CD4-positive, alpha-beta memory T cell (primary cell): Measurements from ENCODE around the gene RCAN1. TPM values are rescaled to one million over a fixed set of nuclear protein-coding genes. Genes with fewer than 3 reads are reported as not detected.
"Not testable (repeated sequence)": the region's sequence is repeated elsewhere in the genome, so short reads cannot be mapped to it uniquely, and the experiment has no call there.

Source experiments
- CTCF ChIA-PET: fragments of 350-600 bp; sonication (Branson Sonifier 250); formaldehyde crosslinking; loops from one replicate; lab custom pipeline; 2021; ENCODE audit warnings: inconsistent platforms; ENCODE audit not compliant: partially characterized antibody; lab: Charles Lee
- POLR2A ChIA-PET: fragments of 350-600 bp; sonication (Branson Sonifier 250); formaldehyde crosslinking; loops from one replicate; lab custom pipeline; 2021; ENCODE audit not compliant: partially characterized antibody; lab: Charles Lee
- DNase-seq, 5 donors: peaks; one replicate each; pipeline versions ENCODE4 v3.0.0 to v3.0.0-alpha.2; 2020 to 2022; ENCODE audit warnings: mixed read lengths in 1 of 5
- H3K27ac ChIP-seq: one replicate; pipeline ENCODE4 v1.7.0; 2013; ENCODE audit warnings: low read depth, low read length
- H3K27me3 ChIP-seq: 2 replicates; pipeline ENCODE4 v1.7.0; 2013; ENCODE audit warnings: mild to moderate bottlenecking, low read length, moderate library complexity; ENCODE audit not compliant: insufficient read depth
- H3K36me3 ChIP-seq: 2 replicates; pipeline ENCODE4 v1.7.0; 2013; ENCODE audit warnings: mild to moderate bottlenecking, low read length, moderate library complexity; ENCODE audit not compliant: insufficient read depth
- H3K4me1 ChIP-seq: 2 replicates; pipeline ENCODE4 v1.7.0; 2013; ENCODE audit warnings: mild to moderate bottlenecking, low read length, moderate library complexity; ENCODE audit not compliant: insufficient read depth
- H3K4me3 ChIP-seq, 2 donors: one replicate each; pipeline ENCODE4 v1.7.0; 2013; ENCODE audit warnings: low read length in 2 of 2, mild to moderate bottlenecking in 1 of 2
- H3K9me3 ChIP-seq, 2 donors: one replicate each; pipeline ENCODE4 v1.7.0; 2013; ENCODE audit warnings: low read length in 2 of 2, control low read depth in 1 of 2; ENCODE audit not compliant: control insufficient read depth in 1 of 2
- H3K27ac Mint-ChIP-seq, 7 donors: one replicate each; pipeline ENCODE4 v1.8.0; 2020 to 2021; ENCODE audit warnings: mixed read lengths in 7 of 7, mild to moderate bottlenecking in 6 of 7, inconsistent platforms in 3 of 7, moderate library complexity in 3 of 7
- H3K27me3 Mint-ChIP-seq, 2 donors: one replicate each; pipeline ENCODE4 v1.8.0; 2020 to 2021; ENCODE audit warnings: mixed read lengths in 2 of 2
- H3K36me3 Mint-ChIP-seq, 2 donors: one replicate each; pipeline ENCODE4 v1.8.0; 2020 to 2021; ENCODE audit warnings: mixed read lengths in 2 of 2, inconsistent platforms in 1 of 2, mild to moderate bottlenecking in 1 of 2
- H3K4me1 Mint-ChIP-seq, 4 donors: one replicate each; pipeline ENCODE4 v1.8.0; 2020 to 2021; ENCODE audit warnings: mixed read lengths in 4 of 4, mild to moderate bottlenecking in 1 of 4
- H3K4me3 Mint-ChIP-seq, 8 donors: one replicate each; pipeline ENCODE4 v1.8.0; 2020 to 2021; ENCODE audit warnings: mixed read lengths in 8 of 8, mild to moderate bottlenecking in 7 of 8, moderate library complexity in 6 of 8, inconsistent platforms in 3 of 8
- H3K9me3 Mint-ChIP-seq, 8 donors: one replicate each; pipeline ENCODE4 v1.8.0; 2020 to 2021; ENCODE audit warnings: mixed read lengths in 8 of 8, mild to moderate bottlenecking in 5 of 8, inconsistent platforms in 3 of 8, moderate library complexity in 1 of 8
- intact Hi-C: fragments of 100-400 bp; cut with micrococcal nuclease; formaldehyde crosslinking; loops from one replicate; pipeline ENCODE4 v1.15.1; 2023
- polyA plus RNA-seq, 2 donors: library from polyadenylated mRNA; unstranded; fragments of 300-500 nt; fragmentation: Illumina TruSeq; gene quantifications; one replicate each; pipeline ENCODE4 v1.2.3, GENCODE V29; 2021
- total RNA-seq, 2 experiments: library from RNA; stranded (reverse); gene quantifications; one replicate each; pipeline ENCODE4 v1.2.3, GENCODE V29; 2021

Gene RCAN1
- total and polyA plus RNA-seq, 4 experiments from 2014 or later: 4.7 to 15.0 (median 9.2) TPM

- H3K27me3 ChIP-seq: no peaks in the 10 kb centered on the region
- POLR2A ChIA-PET: no interaction called here
Observed at GRCh38 chr21:34560021-34560420, 54.9 kb downstream of the RCAN1 start.

GRCh38 chr21:34559089-34559631 lies 55.8 kb downstream of the RCAN1 start:
- Histone ChIP-seq H3K4me1 (no peaks in the 10 kb centered on the region), H3K27me3 (no peaks in the 10 kb centered on the region), H3K36me3 (no peaks in the 10 kb centered on the region), H3K27ac (no peak overlapping the region), H3K9me3 (no peaks in the 10 kb centered on the region), H3K4me3 (no peak overlapping the region)
- intact Hi-C loops: no loop called here
- peaks cover 0 to 4% (median 0%) of the 10 kb centered on the region in 4 donors for H3K4me1 Mint-ChIP-seq
- H3K4me3 Mint-ChIP-seq: no peak overlapping the region
- peaks cover 3 to 27% of the 10 kb centered on the region in 2 donors for H3K36me3 Mint-ChIP-seq
- ChIA-PET POLR2A (no interaction called here), CTCF (interaction anchor here (1.2 kb wide), 1 partner anchor 1684 kb away, joined by 4 read pairs; no protein-coding TSS in a partner anchor)
- peaks cover 2 to 11% (median 6%) of the 10 kb centered on the region in 8 donors for H3K9me3 Mint-ChIP-seq
- H3K27ac Mint-ChIP-seq: no peak overlapping the region
- no peaks in the 10 kb centered on the region for H3K27me3 Mint-ChIP-seq
- no peak for DNase-seq

More at GRCh38 chr21:34560021-34560420, 54.9 kb downstream of the RCAN1 start:
- Mint-ChIP-seq H3K36me3 (peaks cover 0 to 21% of the 10 kb centered on the region in 2 donors), H3K4me1 (no peaks in the 10 kb centered on the region), H3K4me3 (no peak overlapping the region), H3K27me3 (no peaks in the 10 kb centered on the region), H3K27ac (no peak overlapping the region), H3K9me3 (peaks cover 0 to 4% (median 2%) of the 10 kb centered on the region in 8 donors)
- no peak overlapping the region for H3K27ac ChIP-seq
- no peak overlapping the region for H3K4me3 ChIP-seq
- CTCF ChIA-PET: no interaction called here
- H3K9me3 ChIP-seq: no peaks in the 10 kb centered on the region
- H3K36me3 ChIP-seq: no peaks in the 10 kb centered on the region
- H3K4me1 ChIP-seq: no peaks in the 10 kb centered on the region
- intact Hi-C loops: no loop called here
- no peak for DNase-seq

- H3K4me1 ChIP-seq: no peaks in the 10 kb centered on the region
- Mint-ChIP-seq H3K4me1 (peaks cover 0 to 4% (median 0%) of the 10 kb centered on the region in 4 donors), H3K4me3 (no peak overlapping the region), H3K27me3 (no peaks in the 10 kb centered on the region), H3K27ac (no peak overlapping the region), H3K36me3 (peaks cover 3 to 23% of the 10 kb centered on the region in 2 donors), H3K9me3 (peaks cover 2 to 12% (median 6%) of the 10 kb centered on the region in 8 donors)
- no peak for DNase-seq
- no peaks in the 10 kb centered on the region for H3K27me3 ChIP-seq
- CTCF ChIA-PET: interaction anchor here (1.2 kb wide), 1 partner anchor 1685 kb away, joined by 4 read pairs; no protein-coding TSS in a partner anchor
- intact Hi-C loops: no loop called here
- H3K27ac ChIP-seq: no peak overlapping the region
- H3K9me3 ChIP-seq: no peaks in the 10 kb centered on the region
- no peaks in the 10 kb centered on the region for H3K36me3 ChIP-seq
- POLR2A ChIA-PET: no interaction called here
- H3K4me3 ChIP-seq: no peak overlapping the region
Observed at GRCh38 chr21:34558166-34558565, 56.7 kb downstream of the RCAN1 start.

GRCh38 chr21:34557261-34557660 lies 57.7 kb downstream of the RCAN1 start:
- Mint-ChIP-seq H3K4me3 (no peak overlapping the region), H3K9me3 (peaks cover 2 to 13% (median 6%) of the 10 kb centered on the region in 8 donors), H3K4me1 (peaks cover 0 to 4% (median 0%) of the 10 kb centered on the region in 4 donors), H3K27me3 (no peaks in the 10 kb centered on the region), H3K36me3 (peaks cover 3 to 23% of the 10 kb centered on the region in 2 donors), H3K27ac (no peak overlapping the region)
- no peak for DNase-seq
- ChIA-PET CTCF (no interaction called here), POLR2A (no interaction called here)
- Histone ChIP-seq H3K9me3 (no peaks in the 10 kb centered on the region), H3K27me3 (no peaks in the 10 kb centered on the region), H3K27ac (no peak overlapping the region), H3K4me3 (no peak overlapping the region), H3K4me1 (no peaks in the 10 kb centered on the region), H3K36me3 (no peaks in the 10 kb centered on the region)
- intact Hi-C loops: no loop called here

- H3K36me3 Mint-ChIP-seq: peaks cover 3 to 28% of the 10 kb centered on the region in 2 donors
- H3K27ac Mint-ChIP-seq, H3K4me3 Mint-ChIP-seq, H3K27me3 Mint-ChIP-seq, H3K4me3 ChIP-seq, intact Hi-C loops, H3K4me1 Mint-ChIP-seq, DNase-seq, H3K4me1 ChIP-seq, H3K36me3 ChIP-seq, H3K27me3 ChIP-seq, POLR2A ChIA-PET, H3K9me3 ChIP-seq, CTCF ChIA-PET, H3K27ac ChIP-seq: not testable (repeated sequence)
- peaks cover 2 to 13% (median 6%) of the 10 kb centered on the region in 8 donors for H3K9me3 Mint-ChIP-seq
Observed at GRCh38 chr21:34554670-34555069, 60.2 kb downstream of the RCAN1 start.

GRCh38 chr21:34554227-34554626 lies 60.7 kb downstream of the RCAN1 start:
- intact Hi-C loops: no loop called here
- Histone ChIP-seq H3K36me3 (no peaks in the 10 kb centered on the region), H3K9me3 (no peaks in the 10 kb centered on the region), H3K27me3 (no peaks in the 10 kb centered on the region), H3K4me1 (no peaks in the 10 kb centered on the region), H3K27ac (no peak overlapping the region), H3K4me3 (no peak overlapping the region)
- Mint-ChIP-seq H3K4me3 (no peak overlapping the region), H3K4me1 (peaks cover 0 to 4% (median 0%) of the 10 kb centered on the region in 4 donors), H3K36me3 (peaks cover 3 to 28% of the 10 kb centered on the region in 2 donors), H3K27ac (no peak overlapping the region), H3K27me3 (no peaks in the 10 kb centered on the region), H3K9me3 (peaks cover 2 to 13% (median 6%) of the 10 kb centered on the region in 8 donors)
- ChIA-PET POLR2A (no interaction called here), CTCF (no interaction called here)
- no peak for DNase-seq

- DNase-seq: no peak
Observed at GRCh38 chr21:34553151-34553952, 61.6 kb downstream of the RCAN1 start.

More at GRCh38 chr21:34553151-34553952, 61.6 kb downstream of the RCAN1 start:
- Mint-ChIP-seq H3K4me1 (peaks cover 0 to 4% (median 0%) of the 10 kb centered on the region in 4 donors), H3K27ac (no peak overlapping the region), H3K9me3 (peaks cover 2 to 13% (median 6%) of the 10 kb centered on the region in 8 donors), H3K27me3 (no peaks in the 10 kb centered on the region), H3K4me3 (no peak overlapping the region), H3K36me3 (peaks cover 3 to 20% of the 10 kb centered on the region in 2 donors)
- Histone ChIP-seq H3K27ac (no peak overlapping the region), H3K36me3 (no peaks in the 10 kb centered on the region), H3K27me3 (no peaks in the 10 kb centered on the region), H3K9me3 (no peaks in the 10 kb centered on the region), H3K4me3 (no peak overlapping the region), H3K4me1 (no peaks in the 10 kb centered on the region)
- intact Hi-C loops: no loop called here
- ChIA-PET POLR2A (no interaction called here), CTCF (no interaction called here)
